SK-N-SH treated with all-trans-retinoic acid at 6 μM for 48 hours (cell line): Measurements from ENCODE around the gene HOXA7.

Source experiments
- ARNTL ChIP-seq: fragments of 450-650 bp; formaldehyde crosslinking; IDR thresholded peaks from 2 replicates; pipeline ENCODE4 v1.5.0; 2020; ENCODE audit warnings: low read depth, mild to moderate bottlenecking, moderate library complexity, borderline replicate concordance
- TCF4 ChIP-seq: fragments of 250-450 bp; sonication (Bioruptor Pico); IDR thresholded peaks from 2 replicates; pipeline ENCODE4 v1.8.0; 2021; ENCODE audit warnings: mild to moderate bottlenecking, moderate library complexity, borderline replicate concordance

DNA sequence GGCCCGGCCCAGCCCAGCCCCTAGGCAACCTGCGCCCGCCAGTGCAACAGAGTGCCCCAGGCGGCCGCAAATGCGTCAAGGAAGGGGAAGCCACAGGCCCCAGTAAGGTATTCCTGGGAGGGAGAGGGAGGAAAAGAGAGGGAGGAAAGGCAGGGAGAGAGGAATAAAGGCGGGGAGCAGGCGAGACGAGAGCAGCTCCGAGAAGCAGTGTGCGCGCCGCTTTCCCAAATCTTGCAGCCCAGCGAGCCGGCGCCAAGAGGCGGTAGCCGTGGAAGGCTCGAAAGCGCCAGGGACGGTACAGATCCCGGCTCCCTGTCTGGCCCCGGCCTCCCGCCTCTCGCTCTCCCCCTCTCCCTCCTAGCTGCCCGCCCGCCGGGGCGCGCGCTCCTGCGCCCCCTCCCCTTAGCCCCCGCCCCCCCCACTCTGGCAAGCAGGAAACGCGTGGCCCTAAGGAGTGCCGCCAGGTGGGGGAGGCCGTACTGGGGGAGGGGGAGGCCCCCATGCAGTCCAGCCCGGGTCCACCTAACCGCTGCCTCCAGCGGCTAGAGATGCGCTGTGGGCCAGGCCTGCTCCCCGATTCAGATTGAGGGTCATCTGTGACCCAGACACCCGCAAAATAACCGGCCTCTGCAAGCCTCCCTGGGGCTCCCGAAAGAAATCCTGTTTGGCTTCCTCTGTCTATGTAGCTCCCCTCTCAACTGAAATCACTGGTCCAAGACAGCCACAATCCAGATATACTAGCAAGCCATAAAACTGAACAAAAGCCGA, 13.4 kb upstream of the HOXA7 start:
- TF ChIP-seq ARNTL (CRISPR knock-in tag) (no peak), TCF4 (CRISPR knock-in tag) (no peak)
